ENCODE results near the gene CCDC85C. TPM values are rescaled to one million over a fixed set of nuclear protein-coding genes. Genes with fewer than 3 reads are reported as not detected.

The CCDC85C gene
- total and polyA plus RNA-seq, 2 of the 8 experiments (the other 6 are each of a cell fraction or from before 2014, with no cell fraction given), result 16.8 to 35.8 TPM

- no peak overlapping the region for H3K4me3 ChIP-seq (ENCODE audit: extremely low read depth in 1 of 4, insufficient read depth in 2 of 4, low read depth in 3 of 4, low read length in 4 of 4)
- H3K79me2 ChIP-seq (ENCODE audit: control insufficient read depth in 1 of 2, insufficient read depth in 2 of 2, low read length in 2 of 2), result peaks cover 0 to 67% of the 10 kb centered on the region in 2 experiments; a peak in 2 of 4 replicates
- no peak overlapping the region for H2AK5ac ChIP-seq (ENCODE audit: low read depth, low read length)
- H3K4me1 ChIP-seq (replicated peaks in 1 of 4; ENCODE audit: control insufficient read depth in 3 of 4, insufficient read depth in 4 of 4, low read length in 3 of 4), result peaks cover 0 to 44% (median 20%) of the 10 kb centered on the region in 4 experiments; a peak in 6 of 7 replicates
- no peak overlapping the region for H3K18ac ChIP-seq (ENCODE audit: extremely low read depth, low read length)
- H3K4me2 ChIP-seq (ENCODE audit: insufficient read depth in 1 of 2, low read depth in 2 of 2, low read length in 2 of 2), result no peak overlapping the region
- H2BK120ac ChIP-seq (replicated peaks; ENCODE audit: low read depth, low read length), result no peak overlapping the region
- H2BK20ac ChIP-seq (ENCODE audit: low read length), result no peak overlapping the region
- peaks cover 9 to 20% of the 10 kb centered on the region in 2 experiments for H4K20me1 ChIP-seq (replicated peaks in 1 of 2; ENCODE audit: control insufficient read depth in 1 of 2, insufficient read depth in 2 of 2, low read length in 2 of 2)
- ChIA-PET CTCF (ENCODE audit: partially characterized antibody) (interaction anchor here (1.0 to 6.2 kb wide), 9 partner anchors 10 to 149 kb away, joined by 3 to 40 read pairs (median 5); no protein-coding TSS in a partner anchor), POLR2A (ENCODE audit: partially characterized antibody) (interaction anchor here (0.6 kb wide), 1 partner anchor 35 kb away, joined by 3 read pairs; no protein-coding TSS in a partner anchor)
- no peak overlapping the region for H2AFZ ChIP-seq (ENCODE audit: low read length)
- H3K14ac ChIP-seq (ENCODE audit: insufficient read length), result no peak overlapping the region
- H3K4ac ChIP-seq (replicated peaks; ENCODE audit: insufficient read length, low read depth, low read length), result no peak overlapping the region
- no peak overlapping the region for H3K56ac ChIP-seq (replicated peaks; ENCODE audit: insufficient read length, low read depth, low read length)
- no peak overlapping the region for H3K23ac ChIP-seq (ENCODE audit: insufficient read length)
- WGBS, 2 experiments (ENCODE audit: extremely low coverage in 1 of 2, insufficient coverage in 1 of 2, insufficient read length in 1 of 2, insufficient replicate concordance in 2 of 2, low coverage in 1 of 2, low lambda C conversion rate in 2 of 2, missing lambda C conversion rate in 1 of 2), result 95% methylated on average over 9 of the region's 9 CpGs; no CpG with 5 or more reads in 1 of the 2 experiments
- H4K91ac ChIP-seq (replicated peaks; ENCODE audit: insufficient read length, low read length), result no peak overlapping the region
- no peak overlapping the region for H4K8ac ChIP-seq (ENCODE audit: extremely low read depth, insufficient read depth, low read length)
- no peaks in the 10 kb centered on the region for H3K9me3 ChIP-seq (ENCODE audit: insufficient read depth in 2 of 2, low read depth in 1 of 2, low read length in 1 of 2)
- H3K23me2 ChIP-seq (ENCODE audit: low read depth, low read length), result no peaks in the 10 kb centered on the region
- no peak overlapping the region for H2BK12ac ChIP-seq (ENCODE audit: low read depth, low read length)
- H3K27ac ChIP-seq (ENCODE audit: low read depth, low read length), result no peak overlapping the region
- no peak overlapping the region for H2BK5ac ChIP-seq (ENCODE audit: low read depth, low read length)
- H3K27me3 ChIP-seq (replicated peaks in 1 of 4; ENCODE audit: control insufficient read depth in 3 of 4, extremely low read depth in 1 of 4, insufficient read depth in 3 of 4, low read length in 3 of 4), result no peaks in the 10 kb centered on the region
- no peaks in the 10 kb centered on the region for H3K36me3 ChIP-seq (ENCODE audit: control insufficient read depth in 2 of 4, insufficient read depth in 4 of 4, low read length in 3 of 4)
- no peak overlapping the region for H2BK15ac ChIP-seq (ENCODE audit: low read length)
- no peak overlapping the region for H4K5ac ChIP-seq (ENCODE audit: insufficient read length, low read depth, low read length)
- DNase-seq (ENCODE audit: low read depth in 1 of 2, low spot score in 2 of 2) (no peak), FAIRE-seq (no peak)
- H3K79me1 ChIP-seq (ENCODE audit: low read depth, low read length), result peaks cover 34% of the 10 kb centered on the region
- H3K9ac ChIP-seq (replicated peaks in 1 of 4; ENCODE audit: extremely low read depth in 1 of 4, low read depth in 3 of 4, low read length in 3 of 4), result no peak overlapping the region
- no peak for TF ChIP-seq POLR2A (IDR thresholded peaks at IDR 0.05; ENCODE audit: control extremely low read depth in 1 of 2, low read depth in 2 of 2, low read length in 2 of 2)
- TF ChIP-seq EP300 (IDR thresholded peaks at IDR 0.05; ENCODE audit: borderline replicate concordance in 1 of 2, low read depth in 2 of 2, low read length in 2 of 2), result no peak
- no peak for TF ChIP-seq TAF1 (IDR thresholded peaks at IDR 0.05; ENCODE audit: low read depth, low read length)
- TF ChIP-seq TAF7 (optimal IDR thresholded peaks at IDR 0.05; ENCODE audit: borderline replicate concordance, low read depth, low read length), result no peak
Measured at GRCh38 chr14:99539491-99539890, 64.5 kb downstream of the CCDC85C start.

Data from H1 (cell line).